Measurements from ENCODE around the gene CDC7.

DNA sequence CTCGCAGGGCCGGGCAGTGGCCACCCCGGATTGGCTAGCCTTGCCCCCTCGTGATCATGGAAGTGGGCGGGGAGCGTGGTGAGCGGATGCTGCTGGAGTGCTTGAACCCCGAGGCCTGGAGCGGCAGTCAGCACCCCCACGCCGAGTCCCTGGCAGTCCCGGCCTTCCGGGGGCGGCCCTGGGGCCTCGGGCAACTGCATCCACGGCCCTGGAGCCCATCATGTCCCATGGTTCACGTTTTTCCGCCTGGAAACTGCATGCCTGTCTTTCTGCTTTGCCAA, 45.6 kb downstream of the CDC7 start:
- TF ChIP-seq EZH2phosphoT487 (IDR thresholded peaks at IDR 0.05; ENCODE audit: low read depth): no peak
- TF ChIP-seq, protein P1, sequence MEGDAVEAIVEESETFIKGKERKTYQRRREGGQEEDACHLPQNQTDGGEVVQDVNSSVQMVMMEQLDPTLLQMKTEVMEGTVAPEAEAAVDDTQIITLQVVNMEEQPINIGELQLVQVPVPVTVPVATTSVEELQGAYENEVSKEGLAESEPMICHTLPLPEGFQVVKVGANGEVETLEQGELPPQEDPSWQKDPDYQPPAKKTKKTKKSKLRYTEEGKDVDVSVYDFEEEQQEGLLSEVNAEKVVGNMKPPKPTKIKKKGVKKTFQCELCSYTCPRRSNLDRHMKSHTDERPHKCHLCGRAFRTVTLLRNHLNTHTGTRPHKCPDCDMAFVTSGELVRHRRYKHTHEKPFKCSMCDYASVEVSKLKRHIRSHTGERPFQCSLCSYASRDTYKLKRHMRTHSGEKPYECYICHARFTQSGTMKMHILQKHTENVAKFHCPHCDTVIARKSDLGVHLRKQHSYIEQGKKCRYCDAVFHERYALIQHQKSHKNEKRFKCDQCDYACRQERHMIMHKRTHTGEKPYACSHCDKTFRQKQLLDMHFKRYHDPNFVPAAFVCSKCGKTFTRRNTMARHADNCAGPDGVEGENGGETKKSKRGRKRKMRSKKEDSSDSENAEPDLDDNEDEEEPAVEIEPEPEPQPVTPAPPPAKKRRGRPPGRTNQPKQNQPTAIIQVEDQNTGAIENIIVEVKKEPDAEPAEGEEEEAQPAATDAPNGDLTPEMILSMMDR (IDR thresholded peaks at IDR 0.05; ENCODE audit: low read depth, low read length): no peak
